Femur (tissue), 1 donor: Measurements from ENCODE around the gene GSTO2.

Experiments
- DNase-seq: peaks from one replicate; pipeline ENCODE4 v3.0.0-alpha.2; 2017

The GSTO2 gene

DNA sequence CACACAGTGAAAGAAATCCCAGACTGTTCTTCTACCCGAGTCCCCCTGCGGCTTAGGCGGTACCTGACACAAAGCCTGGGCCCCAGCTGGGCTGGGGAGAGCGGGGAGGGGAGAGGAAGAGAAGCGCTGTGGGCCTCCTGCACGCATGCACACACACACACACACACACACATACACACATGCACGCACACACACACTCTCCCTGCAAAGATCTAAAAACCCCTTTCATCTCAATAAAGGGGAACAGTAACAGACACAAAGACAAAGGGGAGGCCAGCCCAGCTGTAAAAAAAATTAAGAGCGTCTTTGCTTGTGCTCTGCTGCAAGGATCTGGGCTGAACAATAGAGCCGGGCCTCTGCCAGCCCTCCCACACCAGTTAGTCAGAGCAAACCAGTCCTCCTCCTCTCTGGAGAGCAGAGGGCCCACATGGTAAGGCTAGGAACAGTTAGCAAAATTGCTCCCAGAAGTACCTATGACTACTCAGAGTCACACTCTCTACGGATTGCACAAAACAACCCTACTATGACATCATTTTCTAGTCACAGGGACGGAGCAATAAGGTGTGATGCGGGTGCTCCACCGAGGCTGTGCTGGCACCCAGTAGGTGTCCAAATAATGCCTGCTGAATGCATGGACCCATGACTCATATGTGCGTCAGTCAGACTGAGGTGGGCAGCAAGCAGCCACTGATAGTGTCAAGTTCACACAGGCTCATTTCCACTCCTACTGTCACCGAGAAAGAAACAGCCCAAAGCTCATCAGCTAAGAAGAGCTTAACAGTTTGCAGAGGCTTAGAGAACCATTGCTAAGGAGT lies 60.1 kb downstream of the GSTO2 start:
- DNase-seq, result peak; percentile 72

- no peak for DNase-seq
Observed at GRCh38 chr10:104329735-104330134, 60.8 kb downstream of the GSTO2 start.

DNA sequence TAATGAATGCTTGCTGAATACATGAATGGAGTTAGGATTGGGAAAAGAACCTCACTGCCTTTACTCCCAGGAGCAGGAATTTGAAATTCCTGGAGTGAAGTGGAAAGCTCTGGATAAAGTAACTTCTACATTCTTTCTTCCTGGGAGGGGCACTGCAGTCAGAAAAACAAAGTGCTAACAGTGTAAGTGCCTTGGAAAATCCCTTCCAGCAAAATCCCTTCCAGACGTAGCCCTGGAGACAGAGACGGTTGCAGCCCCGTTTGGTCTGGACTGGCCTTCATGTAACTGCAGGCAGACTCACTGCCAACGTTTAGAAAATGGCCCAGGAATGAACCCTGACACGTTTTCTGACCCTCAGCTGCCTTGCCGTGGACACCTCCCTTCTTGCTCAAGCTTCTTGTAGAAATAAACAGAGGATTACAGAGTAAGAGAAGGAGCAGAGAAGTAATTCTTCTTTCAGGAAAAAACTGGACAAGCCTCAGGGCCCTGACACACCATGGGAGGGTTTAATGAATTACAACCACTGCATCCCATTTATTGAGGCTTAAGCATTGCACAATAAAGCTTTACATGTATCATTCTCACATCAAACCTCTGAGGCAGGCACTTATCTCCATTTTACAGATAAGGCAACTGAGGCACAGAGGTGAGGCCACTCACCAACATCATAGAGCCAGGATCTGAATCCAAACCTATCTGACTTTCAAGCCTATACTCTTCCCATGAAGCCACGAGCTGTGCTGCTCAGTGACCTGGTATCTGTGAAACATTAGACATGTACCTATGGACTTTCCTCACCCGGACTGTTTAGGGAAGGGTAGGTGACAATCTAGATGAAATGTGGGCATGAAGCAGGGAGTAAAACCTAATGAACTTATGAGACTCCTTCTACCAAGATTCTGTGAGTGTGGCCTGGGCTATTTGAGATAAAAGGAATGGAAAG lies 61.5 kb downstream of the GSTO2 start:
- peak; percentile 90 for DNase-seq

DNA sequence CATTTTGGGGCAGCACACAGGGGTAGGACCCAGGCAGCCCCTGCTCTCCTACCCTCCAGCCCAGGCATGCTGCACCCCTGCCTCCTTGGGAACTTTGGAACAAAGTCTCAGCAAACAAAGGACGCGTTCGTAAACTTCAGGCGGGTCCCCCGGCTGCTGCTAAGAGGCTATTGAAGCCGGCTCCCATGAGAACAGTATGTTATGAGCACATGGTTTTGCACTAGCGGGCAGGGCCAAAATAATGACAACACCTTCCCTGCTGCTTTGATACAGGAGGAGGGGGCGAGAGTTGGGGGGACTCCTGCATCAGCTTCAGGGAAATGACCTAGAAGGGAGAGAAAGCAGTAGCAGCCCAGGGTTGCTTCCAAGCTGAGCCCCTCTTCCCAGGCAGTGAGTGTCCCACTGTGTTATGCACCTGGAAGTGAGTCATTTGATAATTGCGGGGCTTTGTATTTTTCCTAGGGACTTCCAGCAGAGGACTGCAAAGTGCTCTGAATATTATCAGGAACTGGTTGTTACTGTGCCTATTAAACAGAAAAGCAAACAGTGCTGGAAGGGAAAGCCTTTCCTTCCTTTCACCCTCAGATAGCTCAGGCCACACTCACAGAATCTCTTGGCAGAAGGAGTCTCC lies 62.3 kb downstream of the GSTO2 start:
- peak; percentile 56 for DNase-seq

- peak; percentile 15 for DNase-seq
Observed at GRCh38 chr10:104332243-104333031, 63.5 kb downstream of the GSTO2 start.

DNA sequence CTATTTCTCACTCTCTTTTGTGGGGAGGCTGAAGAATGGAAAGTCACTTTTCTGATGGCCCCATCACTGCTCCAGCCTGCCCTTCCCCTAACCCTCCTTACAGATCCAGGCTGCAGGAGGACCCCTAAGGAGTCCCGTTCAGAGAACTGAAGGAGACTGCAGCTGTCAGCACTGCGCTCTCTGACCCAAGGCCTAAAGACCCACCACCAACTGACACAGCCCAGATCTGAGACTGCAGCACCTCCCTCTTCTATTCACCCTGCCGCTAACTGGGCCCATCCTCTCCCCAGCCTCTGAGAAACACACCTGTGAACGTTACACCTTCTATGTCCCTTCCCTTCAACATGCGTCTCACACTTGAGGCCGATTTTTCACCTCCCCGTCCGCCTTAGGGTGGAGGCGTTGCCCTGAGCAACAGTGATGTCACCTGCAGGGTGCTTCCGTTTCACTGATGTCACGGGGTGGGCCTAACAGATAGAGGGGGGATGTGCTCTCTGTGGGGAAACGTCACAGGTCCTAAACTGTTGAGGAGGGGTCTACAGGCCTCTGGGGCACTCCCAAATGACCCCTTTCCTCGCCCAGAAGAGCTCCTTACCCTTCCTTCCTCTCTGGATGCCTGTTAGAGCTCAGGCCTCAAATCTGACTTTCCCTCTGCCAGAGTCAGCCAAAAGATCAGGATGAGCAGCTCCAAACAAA lies 64.2 kb downstream of the GSTO2 start:
- peak; percentile 17 for DNase-seq

DNA sequence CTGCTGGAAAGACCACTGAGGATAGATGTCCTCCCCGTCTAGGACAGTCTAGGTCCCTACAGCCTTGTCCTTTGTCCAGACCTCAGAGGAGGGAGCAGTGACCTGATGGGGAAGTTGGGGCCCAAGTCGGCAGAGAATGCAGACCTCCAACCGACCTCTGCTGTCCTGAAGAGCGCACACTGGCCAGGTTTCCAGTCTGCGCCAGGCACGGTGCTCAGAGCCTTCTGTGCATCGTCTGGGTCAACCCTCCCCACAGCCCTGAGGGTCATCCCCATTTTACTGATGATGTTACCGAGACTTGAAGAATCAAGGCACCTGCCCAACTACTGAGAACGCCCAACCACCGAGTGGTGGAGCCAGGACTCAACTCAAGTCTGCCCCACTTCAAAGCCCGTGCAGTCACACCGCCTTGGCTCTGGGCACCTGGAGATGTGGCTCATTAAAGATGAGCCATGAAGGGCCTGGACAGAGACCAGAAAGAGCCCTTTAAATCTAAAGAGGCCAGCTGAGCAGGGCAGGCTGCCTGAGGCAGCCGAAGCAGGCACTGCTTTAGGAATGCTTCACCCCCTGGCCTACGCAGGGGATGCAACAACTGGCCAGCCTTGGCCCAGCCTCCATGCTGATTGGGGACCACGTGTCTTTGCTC lies 64.9 kb downstream of the GSTO2 start:
- no peak for DNase-seq

- DNase-seq, result no peak
Observed at GRCh38 chr10:104334561-104334960, 65.6 kb downstream of the GSTO2 start.

DNA sequence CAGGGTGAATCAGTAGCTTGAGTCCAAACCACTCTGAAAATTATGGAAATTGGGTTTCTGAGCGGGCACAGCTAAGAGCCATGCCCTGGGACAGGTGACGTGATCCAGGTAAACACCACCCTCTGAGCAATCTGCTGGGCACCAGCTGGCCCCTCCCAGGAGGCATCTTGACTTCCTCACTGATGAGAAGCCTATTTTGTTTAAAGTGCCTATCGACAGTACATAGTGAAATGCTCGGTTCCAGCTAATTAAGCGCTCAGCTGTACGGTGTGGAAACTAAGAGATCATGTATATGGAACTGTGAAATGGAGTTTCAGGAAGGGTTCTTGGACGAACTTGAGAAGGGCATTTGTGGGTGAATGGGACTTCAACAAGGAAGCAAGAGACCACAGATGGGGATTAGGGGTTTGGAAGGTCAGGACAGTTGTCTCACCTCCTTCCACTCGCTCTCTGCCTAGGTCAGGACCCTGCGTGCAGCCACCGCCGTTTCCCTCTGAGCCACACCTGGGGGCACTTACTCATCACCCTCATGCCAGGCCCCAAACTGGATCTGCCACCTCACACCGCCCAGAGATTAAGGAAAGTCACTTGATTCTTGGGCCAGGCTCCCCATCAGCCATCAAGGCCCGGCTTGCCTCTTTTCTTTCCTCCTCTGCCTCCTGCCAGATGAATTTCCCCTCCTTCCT lies 66.1 kb downstream of the GSTO2 start:
- no peak for DNase-seq

- no peak for DNase-seq
Observed at GRCh38 chr10:104336821-104337467, 68.0 kb downstream of the GSTO2 start.

GRCh38 chr10:104337521-104337984 lies 68.6 kb downstream of the GSTO2 start:
- DNase-seq, result no peak

GRCh38 chr10:104337985-104338735 lies 69.2 kb downstream of the GSTO2 start, which contains the start of gene ITPRIP:
TSS of gene ITPRIP (minus strand) at chr10:104338465. CDS start at chr10:104316051, 22,414 bp downstream.
- DNase-seq, result peak; percentile 85

DNA sequence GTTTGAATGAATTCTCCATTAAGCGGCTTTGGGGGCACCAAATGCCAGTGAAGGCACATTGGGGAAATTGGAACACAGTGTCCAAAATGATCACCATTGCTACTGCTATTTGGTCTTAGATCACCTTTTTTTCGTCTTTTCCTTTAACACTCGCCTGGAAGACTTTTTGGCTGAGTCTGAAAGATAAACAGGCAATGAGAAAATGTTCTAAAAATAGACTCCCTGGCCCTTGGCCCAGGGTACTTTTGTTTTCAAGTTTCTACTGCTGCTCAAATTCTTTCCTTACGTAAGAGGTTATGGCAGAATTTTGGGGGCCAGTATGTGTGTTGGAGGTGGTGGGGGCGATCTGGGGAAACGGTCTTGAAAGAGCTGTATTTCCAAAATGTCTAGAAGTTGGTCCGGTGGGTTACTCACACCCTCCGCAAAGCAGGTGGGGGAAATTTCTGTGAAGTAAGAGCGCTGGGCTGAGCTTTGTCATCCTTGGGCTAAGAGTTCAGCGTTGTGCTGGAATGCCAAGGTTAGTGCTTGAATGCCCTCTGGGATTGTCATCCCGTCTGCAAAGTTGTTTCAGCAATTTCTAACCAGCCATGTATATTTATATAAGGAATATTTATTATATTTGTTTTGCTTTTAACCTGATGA lies 70.6 kb downstream of the GSTO2 start:
- peak; percentile 82 for DNase-seq

- DNase-seq, result no peak
Observed at GRCh38 chr10:104340111-104340526, 71.1 kb downstream of the GSTO2 start.

- DNase-seq, result no peak
Observed at GRCh38 chr10:104340641-104341040, 71.7 kb downstream of the GSTO2 start.

GRCh38 chr10:104342941-104343411 lies 74.0 kb downstream of the GSTO2 start:
- DNase-seq, result no peak

DNA sequence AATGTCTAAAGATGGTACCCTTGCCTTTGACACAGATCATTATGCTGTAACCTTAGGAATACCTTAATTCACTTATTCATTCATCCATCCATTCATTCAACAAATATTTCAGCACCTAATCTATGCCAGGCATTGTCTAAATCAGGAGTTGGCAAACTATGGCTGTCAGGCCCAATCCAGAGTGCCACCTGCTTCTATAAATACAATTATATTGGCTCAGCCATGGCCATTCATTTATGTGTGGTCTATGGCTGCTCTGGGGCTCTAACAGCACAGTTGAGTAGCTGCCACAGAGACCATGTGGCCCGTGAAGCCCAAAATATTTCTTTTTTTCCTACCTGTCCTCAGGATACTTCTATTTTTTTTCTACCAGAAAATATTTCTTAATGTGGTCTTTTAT lies 75.2 kb downstream of the GSTO2 start:
- no peak for DNase-seq

DNA sequence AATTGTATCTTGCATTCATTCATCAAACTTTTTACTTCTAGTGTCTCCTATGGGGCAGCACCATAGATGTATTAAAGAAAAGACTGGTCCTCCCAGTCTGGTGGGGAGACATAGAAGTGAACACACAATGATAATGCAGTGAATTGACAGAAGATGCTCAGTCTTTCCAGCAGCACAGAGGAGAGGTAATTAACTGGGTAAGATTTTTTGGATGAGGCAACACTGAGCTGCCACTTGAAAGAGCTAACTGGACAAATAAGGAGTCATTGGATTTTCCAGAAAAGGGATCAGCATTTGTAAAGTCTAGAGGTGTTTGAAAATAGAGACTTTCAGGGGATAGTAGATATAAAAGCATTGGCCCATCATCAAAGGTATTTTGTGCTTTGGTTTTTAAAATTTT lies 76.5 kb downstream of the GSTO2 start:
- no peak for DNase-seq
